ENCODE results near the gene BARHL1.

DNA sequence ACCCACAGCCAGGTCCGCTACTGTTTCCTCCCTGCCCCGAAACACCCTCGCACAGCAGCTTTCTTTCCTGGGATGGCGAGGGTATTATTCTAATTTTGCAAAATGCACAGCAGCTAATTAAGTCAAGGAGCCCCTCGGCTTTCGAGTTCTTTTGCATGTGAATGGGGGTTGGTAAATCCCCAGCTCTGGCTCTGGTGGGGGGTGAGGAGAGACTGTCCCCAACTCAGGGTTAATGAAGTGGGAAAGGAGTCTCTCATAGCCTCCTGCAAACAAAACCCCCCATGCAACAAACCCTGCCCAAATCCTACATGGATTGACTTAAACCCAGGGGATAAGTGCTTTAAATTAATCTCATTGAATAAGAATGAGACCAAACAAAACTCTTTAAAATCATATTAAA lies 8.8 kb downstream of the BARHL1 start:
- TF ChIP-seq, protein P1, sequence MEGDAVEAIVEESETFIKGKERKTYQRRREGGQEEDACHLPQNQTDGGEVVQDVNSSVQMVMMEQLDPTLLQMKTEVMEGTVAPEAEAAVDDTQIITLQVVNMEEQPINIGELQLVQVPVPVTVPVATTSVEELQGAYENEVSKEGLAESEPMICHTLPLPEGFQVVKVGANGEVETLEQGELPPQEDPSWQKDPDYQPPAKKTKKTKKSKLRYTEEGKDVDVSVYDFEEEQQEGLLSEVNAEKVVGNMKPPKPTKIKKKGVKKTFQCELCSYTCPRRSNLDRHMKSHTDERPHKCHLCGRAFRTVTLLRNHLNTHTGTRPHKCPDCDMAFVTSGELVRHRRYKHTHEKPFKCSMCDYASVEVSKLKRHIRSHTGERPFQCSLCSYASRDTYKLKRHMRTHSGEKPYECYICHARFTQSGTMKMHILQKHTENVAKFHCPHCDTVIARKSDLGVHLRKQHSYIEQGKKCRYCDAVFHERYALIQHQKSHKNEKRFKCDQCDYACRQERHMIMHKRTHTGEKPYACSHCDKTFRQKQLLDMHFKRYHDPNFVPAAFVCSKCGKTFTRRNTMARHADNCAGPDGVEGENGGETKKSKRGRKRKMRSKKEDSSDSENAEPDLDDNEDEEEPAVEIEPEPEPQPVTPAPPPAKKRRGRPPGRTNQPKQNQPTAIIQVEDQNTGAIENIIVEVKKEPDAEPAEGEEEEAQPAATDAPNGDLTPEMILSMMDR (IDR thresholded peaks at IDR 0.05): no peak
- TF ChIP-seq EZH2 (IDR thresholded peaks at IDR 0.05): no peak
- peak; percentile 27 for TF ChIP-seq EZH2phosphoT487 (IDR thresholded peaks at IDR 0.05)

Measured in neural progenitor cell (in vitro differentiated cells).